Embryonic facial prominence (tissue), 1 donor: ENCODE results near the gene OTUD6A.

Experiments
- DNase-seq: peaks from one replicate; pipeline ENCODE4 v3.0.0-alpha.2; 2016; ENCODE audit errors: extremely low spot score

Gene OTUD6A

GRCh38 chrX:70062076-70062475 lies at the start of gene OTUD6A:
OTUD6A (plus strand) TSS chrX:70062457; CDS start chrX:70062525, 68 bp downstream.
- DNase-seq: no peak

GRCh38 chrX:70012756-70013155 lies 49.5 kb upstream of the OTUD6A start:
- DNase-seq: no peak

GRCh38 chrX:70013466-70014381 lies 48.5 kb upstream of the OTUD6A start:
- DNase-seq: no peak

- DNase-seq: no peak
These were observed 45.7 kb upstream of the OTUD6A start for GRCh38 chrX:70016513-70016912.

- no peak for DNase-seq
These were observed 39.6 kb upstream of the OTUD6A start for GRCh38 chrX:70022616-70023015.

GRCh38 chrX:70025464-70025863 lies 36.8 kb upstream of the OTUD6A start:
- no peak for DNase-seq

GRCh38 chrX:70026112-70026850 lies 36.0 kb upstream of the OTUD6A start:
- DNase-seq: no peak

GRCh38 chrX:70026851-70027200 lies 35.4 kb upstream of the OTUD6A start:
- no peak for DNase-seq

GRCh38 chrX:70029863-70030262 lies 32.4 kb upstream of the OTUD6A start:
- no peak for DNase-seq

- no peak for DNase-seq
These were observed 31.9 kb upstream of the OTUD6A start for GRCh38 chrX:70030301-70030767.

- no peak for DNase-seq
These were observed 29.5 kb upstream of the OTUD6A start for GRCh38 chrX:70032792-70033191.

- DNase-seq: no peak
These were observed 28.8 kb upstream of the OTUD6A start for GRCh38 chrX:70033348-70034051.

GRCh38 chrX:70034646-70035045 lies 27.6 kb upstream of the OTUD6A start:
- no peak for DNase-seq

GRCh38 chrX:70038515-70038914 lies 23.7 kb upstream of the OTUD6A start:
- no peak for DNase-seq

GRCh38 chrX:70038951-70039350 lies 23.3 kb upstream of the OTUD6A start:
- no peak for DNase-seq

GRCh38 chrX:70039758-70040157 lies 22.5 kb upstream of the OTUD6A start:
- DNase-seq: no peak

- no peak for DNase-seq
These were observed 20.3 kb upstream of the OTUD6A start for GRCh38 chrX:70041993-70042392.

GRCh38 chrX:70042399-70043371 lies 19.6 kb upstream of the OTUD6A start:
- DNase-seq: no peak

GRCh38 chrX:70043685-70044084 lies 18.6 kb upstream of the OTUD6A start:
- no peak for DNase-seq

GRCh38 chrX:70044541-70045245 lies 17.6 kb upstream of the OTUD6A start:
- no peak for DNase-seq
